NK-92 (cell line): ENCODE data around the gene CNMD.
"Not testable (repeated sequence)": the region's sequence is repeated elsewhere in the genome, so short reads cannot be mapped to it uniquely, and the experiment has no call there.

Experiments used
- DNase-seq: peaks from one replicate; lab custom pipeline; 2025; ENCODE audit not compliant: unreplicated experiment; lab: John Stamatoyannopoulos, UW

The CNMD gene

DNA sequence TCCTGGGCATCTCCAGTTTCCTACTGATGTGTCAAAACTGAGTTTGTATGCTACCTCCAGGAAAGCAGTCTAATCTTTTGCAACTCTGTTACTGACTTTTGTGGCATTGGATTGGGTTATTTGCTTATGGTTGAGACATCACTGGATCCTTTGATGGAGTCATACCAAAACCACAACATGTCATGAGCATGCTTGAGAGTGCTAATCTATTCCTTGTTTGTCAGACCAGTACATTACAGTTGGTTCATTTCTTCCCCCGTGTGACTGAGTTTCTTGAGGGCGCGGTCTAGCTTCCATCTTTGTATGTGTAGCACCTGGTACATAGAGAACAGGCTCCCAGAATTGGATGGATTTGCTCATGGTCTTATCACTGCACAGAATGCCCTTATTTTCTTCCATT, 43.8 kb downstream of the CNMD start:
- no peak for DNase-seq

DNA sequence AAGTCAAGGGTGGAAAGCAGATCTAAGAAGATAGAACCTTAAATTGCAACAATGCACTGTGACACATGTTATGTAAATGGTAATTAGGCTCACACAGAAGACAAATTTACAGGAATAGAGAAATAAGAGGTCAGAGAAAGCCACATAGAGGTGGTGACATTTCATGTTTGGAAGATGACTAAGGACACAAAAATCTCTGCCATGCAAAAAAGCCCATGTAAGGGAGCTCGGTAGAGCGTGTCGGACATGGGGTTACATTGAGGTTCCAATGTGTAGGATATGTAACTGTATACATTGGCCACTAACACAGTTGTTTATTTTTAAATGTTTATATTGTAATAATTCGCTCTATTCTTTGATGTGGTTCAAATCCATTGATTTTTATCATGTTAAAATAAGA, 53.2 kb downstream of the CNMD start:
- DNase-seq, result no peak

DNA sequence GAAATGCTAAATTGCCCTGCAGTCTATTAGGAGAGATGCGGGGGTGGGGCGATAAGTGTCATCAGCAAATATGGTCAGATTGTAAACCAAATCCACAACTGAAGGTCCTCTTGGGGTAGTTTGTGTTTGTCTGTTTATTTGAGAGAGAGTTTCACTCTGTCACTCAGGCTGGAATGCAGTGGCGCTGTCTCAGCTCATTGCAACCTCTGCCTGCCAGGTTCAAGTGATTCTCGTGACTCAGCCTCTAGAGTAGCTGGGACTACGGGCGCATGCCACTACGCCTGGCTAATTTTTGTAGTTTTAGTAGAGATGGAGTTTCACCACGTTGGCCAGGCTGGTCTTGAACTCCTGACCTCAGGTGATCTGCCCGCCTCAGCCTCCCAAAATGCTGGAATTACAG, 53.8 kb downstream of the CNMD start:
- not testable (repeated sequence) for DNase-seq

DNA sequence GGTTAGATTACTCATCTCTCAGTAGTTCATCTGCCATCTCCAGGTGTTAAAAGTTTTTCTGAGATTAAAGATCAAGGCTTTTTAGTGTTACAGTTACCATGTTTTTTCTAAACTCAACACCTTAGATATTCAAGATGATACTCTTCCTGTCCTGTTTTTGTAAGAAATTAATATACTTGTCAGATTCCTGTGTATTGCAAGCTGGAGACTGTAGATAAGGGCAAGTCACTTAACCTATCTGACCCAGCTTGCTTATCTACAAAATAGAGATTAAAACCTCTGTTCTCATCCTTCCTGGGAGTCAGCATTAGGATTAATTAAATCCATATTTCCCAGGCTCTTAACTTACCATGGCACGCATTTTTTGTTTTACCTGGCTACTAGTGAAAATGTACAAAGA, 61.8 kb downstream of the CNMD start:
- DNase-seq, result no peak

GRCh38 chr13:52673465-52673864, 66.2 kb downstream of the CNMD start:
- DNase-seq, result no peak

DNA sequence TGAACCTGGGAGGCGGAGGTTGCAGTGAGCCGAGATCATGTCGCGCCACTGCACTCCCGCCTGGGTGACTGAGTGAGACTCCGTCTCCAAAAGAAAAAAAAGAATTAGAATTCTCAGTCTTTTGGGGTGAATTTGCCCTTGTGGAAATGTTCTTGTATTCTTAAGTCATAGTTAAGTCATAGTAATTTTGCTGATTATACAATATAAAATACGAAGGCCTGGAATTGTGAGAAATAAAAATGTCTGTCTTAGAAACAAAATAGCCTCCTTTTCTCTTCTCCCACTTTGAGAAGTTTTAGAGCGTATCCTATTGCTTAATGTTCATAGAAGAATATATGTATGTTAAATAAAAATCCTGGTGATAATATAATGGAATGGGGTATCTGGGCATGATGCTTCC, 68.9 kb downstream of the CNMD start:
- DNase-seq, result no peak

GRCh38 chr13:52669677-52670076, 69.9 kb downstream of the CNMD start:
- no peak for DNase-seq

DNA sequence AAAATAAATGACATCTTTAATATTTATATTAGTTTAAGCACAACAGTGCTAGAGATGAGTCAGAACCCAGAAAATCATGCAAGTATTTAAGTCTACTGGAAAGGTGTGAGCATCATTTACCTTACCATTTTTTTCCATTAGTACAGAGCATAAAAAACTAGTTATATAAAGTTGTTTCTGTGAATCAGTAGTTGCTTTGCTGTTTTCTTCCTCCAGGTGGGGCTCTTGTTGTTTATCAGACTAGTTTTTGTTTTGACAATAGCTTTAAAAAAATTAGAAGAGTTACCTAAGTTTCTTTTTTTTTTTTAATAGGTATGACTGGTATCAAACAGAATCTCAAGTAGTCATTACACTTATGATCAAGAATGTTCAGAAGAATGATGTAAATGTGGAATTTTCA, 74.3 kb downstream of the CNMD start:
- DNase-seq, result no peak

- DNase-seq, result no peak
These were observed 75.3 kb downstream of the CNMD start for GRCh38 chr13:52664272-52664671.

DNA sequence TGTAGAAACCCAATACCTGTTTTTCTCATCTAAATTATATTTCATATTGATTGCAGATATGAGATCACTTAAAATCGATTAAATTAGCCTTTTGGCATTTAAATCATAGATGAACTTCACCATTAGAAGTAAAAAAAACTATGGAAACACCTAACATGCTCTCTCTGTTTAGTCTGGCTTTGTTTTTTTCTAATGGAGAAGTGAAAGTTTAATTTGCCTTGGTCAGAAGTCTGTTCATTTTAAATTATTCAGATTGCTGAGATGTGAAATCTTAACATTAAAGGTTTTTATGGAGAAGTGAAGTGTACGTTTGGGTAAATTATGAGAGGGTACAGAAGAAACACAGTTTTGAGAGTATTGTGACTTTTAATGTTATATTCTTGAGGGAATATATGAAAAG, 80.3 kb downstream of the CNMD start:
- DNase-seq, result no peak
